Duodenal mucosa (tissue), 2 donors: ENCODE measurements around the gene KCNIP4.

Experiments used
- H3K27ac ChIP-seq: one replicate; pipeline ENCODE4 v1.7.0; 2013; ENCODE audit warnings: low read depth, low read length
- H3K27me3 ChIP-seq, 2 donors: one replicate each; pipeline ENCODE4 v1.7.0; 2013; ENCODE audit warnings: low read length in 2 of 2, control low read depth in 1 of 2; ENCODE audit not compliant: insufficient read depth in 2 of 2, control insufficient read depth in 1 of 2
- H3K36me3 ChIP-seq, 2 donors: one replicate each; pipeline ENCODE4 v1.7.0; 2013; ENCODE audit warnings: low read length in 2 of 2, control low read depth in 1 of 2; ENCODE audit not compliant: insufficient read depth in 2 of 2, control insufficient read depth in 1 of 2
- H3K4me1 ChIP-seq, 2 donors: one replicate each; pipeline ENCODE4 v1.7.0; 2013; ENCODE audit warnings: low read length in 2 of 2, control low read depth in 1 of 2; ENCODE audit not compliant: insufficient read depth in 2 of 2, control insufficient read depth in 1 of 2
- H3K4me3 ChIP-seq, 2 donors: one replicate each; pipeline ENCODE4 v1.7.0; 2013; ENCODE audit warnings: low read length in 2 of 2, low read depth in 1 of 2
- H3K9ac ChIP-seq, 2 donors: one replicate each; pipeline ENCODE4 v1.7.0; 2013; ENCODE audit warnings: low read length in 2 of 2, low read depth in 1 of 2
- H3K9me3 ChIP-seq, 2 donors: one replicate each; pipeline ENCODE4 v1.7.0; 2013; ENCODE audit warnings: low read length in 2 of 2, control low read depth in 1 of 2; ENCODE audit not compliant: control insufficient read depth in 1 of 2

The KCNIP4 gene

GRCh38 chr4:20997886-20998285 is 950.7 kb downstream of the KCNIP4 start:
- Histone ChIP-seq H3K9me3 (no peaks in the 10 kb centered on the region), H3K4me1 (no peaks in the 10 kb centered on the region), H3K36me3 (no peaks in the 10 kb centered on the region), H3K27ac (no peak overlapping the region), H3K27me3 (no peaks in the 10 kb centered on the region), H3K9ac (no peak overlapping the region), H3K4me3 (no peak overlapping the region)

- Histone ChIP-seq H3K9me3 (no peaks in the 10 kb centered on the region), H3K27me3 (no peaks in the 10 kb centered on the region), H3K4me1 (no peaks in the 10 kb centered on the region), H3K9ac (no peak overlapping the region), H3K27ac (no peak overlapping the region), H3K36me3 (no peaks in the 10 kb centered on the region), H3K4me3 (no peak overlapping the region)
Measured at GRCh38 chr4:20995610-20996009, 953.0 kb downstream of the KCNIP4 start.

- Histone ChIP-seq H3K27ac (no peak overlapping the region), H3K9ac (no peak overlapping the region), H3K27me3 (no peaks in the 10 kb centered on the region), H3K4me3 (no peak overlapping the region), H3K4me1 (no peaks in the 10 kb centered on the region), H3K36me3 (no peaks in the 10 kb centered on the region), H3K9me3 (no peaks in the 10 kb centered on the region)
Measured at GRCh38 chr4:20995015-20995414, 953.6 kb downstream of the KCNIP4 start.

- Histone ChIP-seq H3K4me3 (no peak overlapping the region), H3K9me3 (no peaks in the 10 kb centered on the region), H3K36me3 (no peaks in the 10 kb centered on the region), H3K27me3 (no peaks in the 10 kb centered on the region), H3K9ac (no peak overlapping the region), H3K27ac (no peak overlapping the region), H3K4me1 (no peaks in the 10 kb centered on the region)
Measured at GRCh38 chr4:20992002-20992401, 956.6 kb downstream of the KCNIP4 start.

- Histone ChIP-seq H3K27ac (no peak overlapping the region), H3K9me3 (no peaks in the 10 kb centered on the region), H3K4me1 (no peaks in the 10 kb centered on the region), H3K36me3 (no peaks in the 10 kb centered on the region), H3K9ac (no peak overlapping the region), H3K27me3 (no peaks in the 10 kb centered on the region), H3K4me3 (no peak overlapping the region)
Measured at GRCh38 chr4:20987191-20987590, 961.4 kb downstream of the KCNIP4 start.

GRCh38 chr4:20984576-20984836 is 964.1 kb downstream of the KCNIP4 start:
- no peak overlapping the region for H3K9ac ChIP-seq
- no peaks in the 10 kb centered on the region for H3K9me3 ChIP-seq
- H3K27ac ChIP-seq = no peak overlapping the region
- H3K4me3 ChIP-seq = no peak overlapping the region
- no peaks in the 10 kb centered on the region for H3K4me1 ChIP-seq
- H3K27me3 ChIP-seq = no peaks in the 10 kb centered on the region
- no peaks in the 10 kb centered on the region for H3K36me3 ChIP-seq

- Histone ChIP-seq H3K27ac (no peak overlapping the region), H3K4me3 (peak overlapping the region; percentile 6 to 12), H3K9ac (no peak overlapping the region), H3K27me3 (no peaks in the 10 kb centered on the region), H3K4me1 (no peaks in the 10 kb centered on the region), H3K36me3 (no peaks in the 10 kb centered on the region), H3K9me3 (no peaks in the 10 kb centered on the region)
Measured at GRCh38 chr4:20983763-20984575, 964.6 kb downstream of the KCNIP4 start.

GRCh38 chr4:20982544-20982943 is 966.0 kb downstream of the KCNIP4 start:
- Histone ChIP-seq H3K4me3 (no peak overlapping the region), H3K27ac (no peak overlapping the region), H3K36me3 (no peaks in the 10 kb centered on the region), H3K27me3 (no peaks in the 10 kb centered on the region), H3K9ac (no peak overlapping the region), H3K4me1 (no peaks in the 10 kb centered on the region), H3K9me3 (no peaks in the 10 kb centered on the region)

- no peaks in the 10 kb centered on the region for H3K27me3 ChIP-seq
- H3K27ac ChIP-seq = no peak overlapping the region
- no peaks in the 10 kb centered on the region for H3K36me3 ChIP-seq
- no peaks in the 10 kb centered on the region for H3K4me1 ChIP-seq
- no peak overlapping the region for H3K4me3 ChIP-seq
- no peak overlapping the region for H3K9ac ChIP-seq
- H3K9me3 ChIP-seq = no peaks in the 10 kb centered on the region
Measured at GRCh38 chr4:20960291-20960690, 988.3 kb downstream of the KCNIP4 start.

GRCh38 chr4:20954541-20954940 is 994.0 kb downstream of the KCNIP4 start:
- Histone ChIP-seq H3K27ac (no peak overlapping the region), H3K4me1 (no peaks in the 10 kb centered on the region), H3K36me3 (no peaks in the 10 kb centered on the region), H3K9ac (no peak overlapping the region), H3K9me3 (no peaks in the 10 kb centered on the region), H3K27me3 (no peaks in the 10 kb centered on the region), H3K4me3 (no peak overlapping the region)

GRCh38 chr4:20944961-20945360 is 1003.6 kb downstream of the KCNIP4 start:
- Histone ChIP-seq H3K4me1 (no peaks in the 10 kb centered on the region), H3K36me3 (no peaks in the 10 kb centered on the region), H3K9ac (no peak overlapping the region), H3K27me3 (no peaks in the 10 kb centered on the region), H3K4me3 (no peak overlapping the region), H3K9me3 (peaks cover 0 to under 1% of the 10 kb centered on the region in 2 donors), H3K27ac (no peak overlapping the region)
